Liver (tissue), 3 donors: ENCODE measurements around the gene UPF3A.

ENCODE experiments used
- ATF3 ChIP-seq: IDR thresholded peaks from 2 replicates; pipeline ENCODE4 v1.6.1; 2016; ENCODE audit warnings: antibody characterized with exemption
- CTCF ChIP-seq: fragments of 150-350 bp; IDR thresholded peaks from 2 replicates; pipeline ENCODE4 v1.5.1; 2017; ENCODE audit warnings: improper control_type of control experiment, low read depth, low read length; ENCODE audit not compliant: missing input control
- FOXA1 ChIP-seq: IDR thresholded peaks from 2 replicates; pipeline ENCODE4 v1.6.1; 2016; ENCODE audit warnings: antibody characterized with exemption
- FOXA2 ChIP-seq: IDR thresholded peaks from 2 replicates; pipeline ENCODE4 v1.6.1; 2016; ENCODE audit warnings: antibody characterized with exemption
- GABPA ChIP-seq, 2 donors: IDR thresholded peaks in 1 of 2; conservative IDR thresholded peaks in 1 of 2; 2 replicates each; pipeline ENCODE4 v1.6.1; 2016; ENCODE audit warnings: antibody characterized with exemption in 2 of 2, mild to moderate bottlenecking in 1 of 2, moderate library complexity in 1 of 2
- JUND ChIP-seq, 2 donors: IDR thresholded peaks; 2 replicates each; pipeline ENCODE4 v1.6.1; 2016; ENCODE audit warnings: antibody characterized with exemption in 2 of 2
- MAX ChIP-seq: IDR thresholded peaks from 2 replicates; pipeline ENCODE4 v1.6.1; 2016; ENCODE audit warnings: antibody characterized with exemption
- RAD21 ChIP-seq, 2 donors: IDR thresholded peaks; 2 replicates each; pipeline ENCODE4 v1.6.1; 2016; ENCODE audit warnings: antibody characterized with exemption in 2 of 2, mild to moderate bottlenecking in 2 of 2
- REST ChIP-seq: IDR thresholded peaks from 2 replicates; pipeline ENCODE4 v1.6.1; 2016; ENCODE audit warnings: antibody characterized with exemption, mild to moderate bottlenecking
- RXRA ChIP-seq, 2 donors: IDR thresholded peaks; 2 replicates each; pipeline ENCODE4 v1.6.1; 2017 to 2018; ENCODE audit warnings: antibody characterized with exemption in 2 of 2, mild to moderate bottlenecking in 1 of 2
- SP1 ChIP-seq: IDR thresholded peaks from 2 replicates; pipeline ENCODE4 v1.6.1; 2018; ENCODE audit warnings: antibody characterized with exemption, mild to moderate bottlenecking
- TAF1 ChIP-seq: conservative IDR thresholded peaks from 2 replicates; pipeline ENCODE4 v1.6.1; 2016; ENCODE audit warnings: antibody characterized with exemption, mild to moderate bottlenecking
- YY1 ChIP-seq: IDR thresholded peaks from 2 replicates; pipeline ENCODE4 v1.6.1; 2016; ENCODE audit warnings: antibody characterized with exemption, mild to moderate bottlenecking
- ZBTB33 ChIP-seq: IDR thresholded peaks from 2 replicates; pipeline ENCODE4 v1.6.1; 2016; ENCODE audit warnings: antibody characterized with exemption
- donor health status: healthy.
- donor health status: healthy.

GRCh38 chr13:114341003-114341777, 59.8 kb downstream of the UPF3A start:
- TF ChIP-seq YY1 = no peak
- TF ChIP-seq ZBTB33 = no peak
- TF ChIP-seq CTCF = no peak
- no peak for TF ChIP-seq TAF1
- no peak for TF ChIP-seq SP1
- TF ChIP-seq RAD21 (IDR thresholded peaks at IDR 0.05) = no peak
- TF ChIP-seq REST = no peak
- no peak for TF ChIP-seq ATF3
- TF ChIP-seq FOXA1 = no peak
- no peak for TF ChIP-seq RXRA (IDR thresholded peaks at IDR 0.05)
- TF ChIP-seq FOXA2 = no peak
- TF ChIP-seq GABPA (IDR thresholded peaks at IDR 0.05 in 1 of 2, conservative IDR thresholded peaks at IDR 0.05 in 1 of 2) = no peak
- no peak for TF ChIP-seq MAX
- no peak for TF ChIP-seq JUND (IDR thresholded peaks at IDR 0.05)
